HEK293 (cell line): ENCODE data around the gene RABAC1.

Experiments
- CTCF ChIA-PET: fragments of 350-600 bp; formaldehyde crosslinking; extraction: SDS; loops from one replicate; lab custom pipeline; 2021; ENCODE audit warnings: antibody characterized with exemption; lab: Yijun Ruan, JAX
- POLR2A ChIA-PET: fragments of 300-600 bp; formaldehyde crosslinking; extraction: SDS; loops from one replicate; lab custom pipeline; 2020; ENCODE audit warnings: antibody characterized with exemption, inconsistent platforms; lab: Yijun Ruan, JAX
- H3K27ac ChIP-seq: fragments of 200-500 bp; sonication (Bioruptor generic); 2 replicates; pipeline ENCODE4 v1.5.1; 2014; ENCODE audit warnings: low read depth, low read length, control low read depth, inconsistent platforms; ENCODE audit errors: extremely low read depth
- H3K36me3 ChIP-seq, 2 experiments: fragments of 200-500 bp in 1 of 2; sonication (Bioruptor generic) in 1 of 2; 1 replicate in 1 of 2; 2 replicates in 1 of 2; pipeline ENCODE4 v1.5.1; 2014 to 2017; ENCODE audit warnings: inconsistent platforms in 2 of 2, low read length in 2 of 2; ENCODE audit not compliant: control insufficient read depth in 2 of 2, insufficient read depth in 1 of 2
- H3K4me1 ChIP-seq: fragments of 200-500 bp; sonication (Bioruptor generic); 2 replicates; pipeline ENCODE4 v1.5.1; 2014; ENCODE audit warnings: mild to moderate bottlenecking, low read length, inconsistent platforms; ENCODE audit not compliant: control insufficient read depth, insufficient read depth
- H3K4me3 ChIP-seq: 2 replicates; pipeline ENCODE4 v1.5.1; 2011; ENCODE audit warnings: low read depth, mild to moderate bottlenecking, control low read depth, low read length, moderate library complexity
- H3K9me3 ChIP-seq: fragments of 200-500 bp; sonication (Bioruptor generic); 2 replicates; pipeline ENCODE4 v1.5.1; 2014; ENCODE audit warnings: low read depth, low read length, inconsistent platforms; ENCODE audit not compliant: control insufficient read depth, insufficient read depth
- BCL11B ChIP-seq: fragments of 450-650 bp; formaldehyde crosslinking; IDR thresholded peaks from 2 replicates; pipeline ENCODE4 v1.5.1; 2016; ENCODE audit warnings: low read depth, missing biosample characterization, missing genetic modification characterization
- GLIS2 ChIP-seq: fragments of 450-650 bp; formaldehyde crosslinking; IDR thresholded peaks from 2 replicates; pipeline ENCODE4 v1.5.1; 2016; ENCODE audit warnings: missing biosample characterization, missing genetic modification characterization
- PRDM1 ChIP-seq: fragments of 450-650 bp; formaldehyde crosslinking; IDR thresholded peaks from 2 replicates; pipeline ENCODE4; 2016; ENCODE audit warnings: missing biosample characterization, missing genetic modification characterization
- PRDM10 ChIP-seq: fragments of 450-650 bp; formaldehyde crosslinking; IDR thresholded peaks from 2 replicates; pipeline ENCODE4 v1.5.1; 2016; ENCODE audit warnings: missing biosample characterization, missing genetic modification characterization
- RBAK ChIP-seq: fragments of 450-650 bp; formaldehyde crosslinking; IDR thresholded peaks from 2 replicates; pipeline ENCODE4 v1.5.1; 2016; ENCODE audit warnings: missing biosample characterization, missing genetic modification characterization
- REST ChIP-seq: fragments of 450-650 bp; formaldehyde crosslinking; IDR thresholded peaks from 2 replicates; pipeline ENCODE4 v1.5.1; 2016; ENCODE audit warnings: missing biosample characterization, missing genetic modification characterization
- WT1 ChIP-seq: fragments of 450-650 bp; formaldehyde crosslinking; IDR thresholded peaks from 2 replicates; pipeline ENCODE4 v1.5.1; 2016; ENCODE audit warnings: missing biosample characterization, missing genetic modification characterization
- ZBTB11 ChIP-seq: fragments of 450-650 bp; formaldehyde crosslinking; conservative IDR thresholded peaks from 2 replicates; pipeline ENCODE4 v1.5.1; 2016; ENCODE audit warnings: low read depth, missing biosample characterization, missing genetic modification characterization
- ZBTB17 ChIP-seq: fragments of 450-650 bp; formaldehyde crosslinking; IDR thresholded peaks from 2 replicates; pipeline ENCODE4 v1.5.1; 2016; ENCODE audit warnings: missing biosample characterization, missing genetic modification characterization
- ZNF10 ChIP-seq: fragments of 450-650 bp; formaldehyde crosslinking; IDR thresholded peaks from 2 replicates; pipeline ENCODE4 v1.5.1; 2017; ENCODE audit warnings: missing biosample characterization, missing genetic modification characterization
- ZNF274 ChIP-seq, 2 experiments: fragments of 200-500 bp in 1 of 2; fragments of 450-650 bp in 1 of 2; sonication (Bioruptor generic) in 1 of 2; formaldehyde crosslinking in 1 of 2; IDR thresholded peaks; 2 replicates each; pipeline versions ENCODE4 v1.5.1 to v1.6.1; 2014 to 2016; ENCODE audit warnings: borderline replicate concordance in 1 of 2, inconsistent platforms in 1 of 2, low read length in 1 of 2, missing biosample characterization in 1 of 2, missing genetic modification characterization in 1 of 2
- ZNF354C ChIP-seq: fragments of 450-650 bp; formaldehyde crosslinking; IDR thresholded peaks from 2 replicates; pipeline ENCODE4 v1.5.1; 2016; ENCODE audit warnings: missing biosample characterization, missing genetic modification characterization, low read depth, borderline replicate concordance
- ZNF366 ChIP-seq: fragments of 450-650 bp; formaldehyde crosslinking; conservative IDR thresholded peaks from 2 replicates; pipeline ENCODE4 v1.5.1; 2016; ENCODE audit warnings: missing biosample characterization, missing genetic modification characterization
- ZNF398 ChIP-seq: fragments of 450-650 bp; formaldehyde crosslinking; IDR thresholded peaks from 2 replicates; pipeline ENCODE4 v1.5.1; 2017; ENCODE audit warnings: missing biosample characterization, missing genetic modification characterization
- ZNF416 ChIP-seq: fragments of 450-650 bp; formaldehyde crosslinking; IDR thresholded peaks from 2 replicates; pipeline ENCODE4 v1.5.1; 2016; ENCODE audit warnings: missing biosample characterization, missing genetic modification characterization
- ZNF48 ChIP-seq: fragments of 450-650 bp; formaldehyde crosslinking; IDR thresholded peaks from 2 replicates; pipeline ENCODE4 v1.5.1; 2016; ENCODE audit warnings: missing biosample characterization, missing genetic modification characterization
- ZNF549 ChIP-seq: fragments of 450-650 bp; IDR thresholded peaks from 2 replicates; pipeline ENCODE4 v1.5.1; 2018; ENCODE audit warnings: missing biosample characterization, missing genetic modification characterization, mild to moderate bottlenecking, inconsistent platforms, moderate library complexity
- ZNF561 ChIP-seq: fragments of 450-650 bp; IDR thresholded peaks from 2 replicates; pipeline ENCODE4 v1.5.1; 2018; ENCODE audit warnings: missing biosample characterization, missing genetic modification characterization, borderline replicate concordance
- ZNF585B ChIP-seq: fragments of 450-650 bp; formaldehyde crosslinking; IDR thresholded peaks from 2 replicates; pipeline ENCODE4 v1.5.1; 2016; ENCODE audit warnings: missing biosample characterization, missing genetic modification characterization
- ZNF610 ChIP-seq: fragments of 450-650 bp; formaldehyde crosslinking; IDR thresholded peaks from 2 replicates; pipeline ENCODE4 v1.5.1; 2016; ENCODE audit warnings: missing biosample characterization, missing genetic modification characterization, borderline replicate concordance
- ZNF626 ChIP-seq: fragments of 450-650 bp; sonication (Bioruptor Pico); formaldehyde crosslinking; IDR thresholded peaks from 2 replicates; pipeline ENCODE4 v1.5.1; 2018; ENCODE audit warnings: missing biosample characterization, missing genetic modification characterization, inconsistent platforms
- ZNF654 ChIP-seq: fragments of 450-650 bp; formaldehyde crosslinking; IDR thresholded peaks from 2 replicates; pipeline ENCODE4 v1.5.1; 2016; ENCODE audit warnings: low read depth, missing biosample characterization, missing genetic modification characterization

RABAC1 gene

GRCh38 chr19:41994994-41995958, 36.2 kb upstream of the RABAC1 start (continued):
- no peak for TF ChIP-seq ZNF416 (tag by site-specific recombination)
- no peak for TF ChIP-seq RBAK (tag by site-specific recombination)
- no peak for TF ChIP-seq ZNF626
- TF ChIP-seq ZNF274 (IDR thresholded peaks at IDR 0.05; ENCODE audit: low read length), result no peak
- no peak; the same call in 1 of the 2 replicates for TF ChIP-seq ZNF274 (tag by site-specific recombination; IDR thresholded peaks at IDR 0.05; ENCODE audit: borderline replicate concordance)
- TF ChIP-seq ZNF561 (tag by site-specific recombination), result no peak
- TF ChIP-seq ZNF10 (tag by site-specific recombination), result no peak
- TF ChIP-seq ZNF585B (tag by site-specific recombination), result no peak
- TF ChIP-seq ZBTB11 (tag by site-specific recombination), result no peak
- no peak for TF ChIP-seq ZBTB17 (tag by site-specific recombination)
- TF ChIP-seq WT1 (tag by site-specific recombination), result no peak

GRCh38 chr19:41994521-41994971, 35.4 kb upstream of the RABAC1 start:
- H3K4me3 ChIP-seq, result peak overlapping the region; percentile 34
- H3K27ac ChIP-seq, result no peak overlapping the region
- ChIA-PET CTCF (interaction anchor here (0.6 to 1.4 kb wide), 2 partner anchors 41 to 47 kb away, joined by 3 to 5 read pairs; no protein-coding TSS in a partner anchor), POLR2A (interaction anchor here (0.5 kb wide), 1 partner anchor 34 kb away, joined by 5 read pairs; no protein-coding TSS in a partner anchor)
- peaks cover 9% of the 10 kb centered on the region for H3K4me1 ChIP-seq
- H3K36me3 ChIP-seq, result no peaks in the 10 kb centered on the region
- H3K9me3 ChIP-seq, result no peaks in the 10 kb centered on the region
- TF ChIP-seq PRDM1 (tag by site-specific recombination) (no peak), REST (tag by site-specific recombination) (no peak), ZNF398 (tag by site-specific recombination) (peak; percentile 55), PRDM10 (tag by site-specific recombination) (0 out of 2 replicates have a peak, but pooled peaks have one; percentile 4), GLIS2 (peak; percentile 73; the same call in 1 of the 2 replicates), BCL11B (tag by site-specific recombination) (no peak), ZNF366 (no peak), ZNF354C (tag by site-specific recombination) (no peak), ZNF654 (tag by site-specific recombination) (no peak), ZNF549 (tag by site-specific recombination) (no peak), ZNF48 (tag by site-specific recombination) (no peak), ZNF610 (no peak)
